ENCODE results near the gene CCDC196.

GRCh38 chr14:66514213-66514612 is 28.0 kb downstream of the CCDC196 start:
- no peak for TF ChIP-seq CTCF (IDR thresholded peaks at IDR 0.05)
- no peak for TF ChIP-seq POLR2A (IDR thresholded peaks at IDR 0.05)

Data from body of pancreas (tissue), 4 donors.